Amygdala (tissue), 56 donors: ENCODE measurements around the gene SLC30A9.

Experiments
- DNase-seq, 56 donors: peaks; one replicate each; lab custom pipeline; 2025; lab: John Stamatoyannopoulos, UW

The SLC30A9 gene

DNA sequence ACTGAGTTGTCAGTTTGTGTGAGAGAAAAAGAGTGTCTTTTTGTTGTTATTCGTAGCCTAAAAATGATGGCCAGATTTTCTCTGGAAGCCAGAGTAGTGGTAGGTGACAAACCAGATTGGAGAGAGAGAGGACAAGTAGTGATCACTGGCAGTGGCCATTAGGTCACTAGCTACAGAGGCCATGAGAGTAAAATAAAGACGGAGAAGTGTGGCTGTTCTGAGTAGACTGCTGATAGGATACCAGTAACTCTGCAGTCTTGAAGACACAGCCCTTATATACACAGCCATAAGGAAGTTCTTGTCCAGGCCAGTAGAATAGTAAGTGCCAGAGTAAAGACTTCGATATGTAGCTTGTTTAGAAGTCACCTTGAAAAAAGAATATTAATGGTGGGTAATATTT is 7.7 kb downstream of the SLC30A9 start:
- DNase-seq: no peak

DNA sequence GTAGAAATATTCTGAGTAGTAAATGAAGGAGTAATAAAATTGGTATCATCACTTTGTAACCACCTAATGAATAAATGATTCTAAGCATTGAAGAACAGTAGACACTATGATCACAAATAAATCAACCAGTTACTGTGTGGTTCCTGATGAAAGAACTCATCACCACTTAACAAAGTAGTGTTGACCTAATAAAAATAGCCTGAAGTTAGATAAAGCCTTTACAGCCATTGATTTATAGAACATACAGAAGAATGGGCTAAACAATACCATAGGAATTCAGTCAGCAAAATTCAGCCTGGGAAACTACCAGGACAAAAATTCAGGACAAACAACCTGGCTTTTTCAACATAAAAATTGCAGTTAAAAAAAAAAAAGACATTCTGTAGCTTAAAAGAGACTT is 9.0 kb downstream of the SLC30A9 start:
- no peak for DNase-seq

DNA sequence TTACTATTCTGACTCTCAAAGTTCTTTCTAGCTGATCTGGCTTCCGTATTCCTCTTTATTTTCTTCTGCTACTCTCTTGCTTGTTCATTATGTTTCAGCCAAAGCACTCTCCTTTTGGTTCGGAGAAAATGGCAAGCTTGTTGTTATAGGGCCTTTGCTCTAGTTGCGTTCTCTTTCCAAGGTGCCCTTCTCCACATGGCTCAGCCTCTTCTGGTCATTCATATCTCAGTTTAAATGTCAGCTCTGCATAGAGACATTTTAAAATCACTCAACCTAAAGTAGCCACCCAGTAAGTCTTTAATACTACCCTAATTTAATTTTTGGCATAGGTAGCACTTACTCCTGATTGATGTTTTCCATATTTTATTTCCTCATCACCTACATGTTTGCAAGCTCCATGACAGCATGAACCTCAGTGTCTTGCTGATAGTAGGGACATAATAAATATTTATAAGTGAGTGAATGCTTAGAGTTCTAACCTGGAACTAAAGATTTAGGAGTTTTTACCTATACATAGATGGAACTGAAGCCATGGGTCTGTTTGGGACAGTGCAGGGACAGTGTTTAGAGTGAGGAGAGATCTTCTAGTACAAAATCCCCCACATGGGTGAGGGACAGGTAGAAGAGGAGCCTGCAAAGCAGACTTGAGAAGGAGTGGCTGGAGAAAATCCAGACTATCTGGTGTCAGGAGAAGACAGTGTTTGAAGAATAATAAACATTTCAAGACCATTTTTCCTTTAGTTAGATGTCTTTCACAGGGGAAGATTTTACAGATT is 17.9 kb downstream of the SLC30A9 start:
- no peak for DNase-seq

GRCh38 chr4:42015438-42015837 is 25.1 kb downstream of the SLC30A9 start:
- DNase-seq: no peak

DNA sequence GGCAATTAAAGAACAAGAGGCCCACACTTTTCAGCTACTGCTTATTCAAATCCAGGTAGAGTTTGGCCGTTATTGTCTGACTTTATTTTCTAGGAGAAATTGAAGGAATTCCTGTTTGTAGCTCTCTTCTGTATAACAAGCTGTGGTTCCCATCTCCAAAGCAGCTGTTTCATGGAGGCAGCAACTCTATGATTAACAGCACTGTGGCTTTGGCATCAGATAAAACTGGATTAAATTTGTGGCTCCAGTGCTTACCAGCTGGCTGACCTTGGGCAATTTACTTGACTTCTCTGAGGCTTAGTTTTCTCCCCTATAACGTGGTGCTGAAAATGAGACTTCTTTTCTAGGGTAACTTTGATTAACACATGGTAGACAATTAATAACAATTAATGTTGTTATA is 28.1 kb downstream of the SLC30A9 start:
- DNase-seq: no peak

DNA sequence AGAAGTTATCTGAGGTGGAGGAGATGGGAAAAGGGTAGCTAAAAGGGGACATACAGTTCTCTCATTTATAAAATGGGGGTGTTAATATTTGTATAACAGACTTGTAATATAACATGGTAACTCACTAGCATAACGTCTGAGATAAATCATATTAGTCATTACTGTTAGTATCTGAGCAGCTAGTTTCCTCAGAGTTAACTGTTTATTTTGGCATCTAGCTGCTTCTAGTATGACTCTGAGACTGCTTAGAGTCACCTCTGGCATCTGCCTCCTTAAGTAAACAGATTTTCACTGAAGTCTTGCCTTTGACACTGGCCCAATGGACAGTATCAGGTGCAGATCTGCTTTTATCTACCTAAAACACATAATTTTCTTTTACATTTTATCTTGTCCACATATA is 58.1 kb downstream of the SLC30A9 start:
- no peak for DNase-seq

DNA sequence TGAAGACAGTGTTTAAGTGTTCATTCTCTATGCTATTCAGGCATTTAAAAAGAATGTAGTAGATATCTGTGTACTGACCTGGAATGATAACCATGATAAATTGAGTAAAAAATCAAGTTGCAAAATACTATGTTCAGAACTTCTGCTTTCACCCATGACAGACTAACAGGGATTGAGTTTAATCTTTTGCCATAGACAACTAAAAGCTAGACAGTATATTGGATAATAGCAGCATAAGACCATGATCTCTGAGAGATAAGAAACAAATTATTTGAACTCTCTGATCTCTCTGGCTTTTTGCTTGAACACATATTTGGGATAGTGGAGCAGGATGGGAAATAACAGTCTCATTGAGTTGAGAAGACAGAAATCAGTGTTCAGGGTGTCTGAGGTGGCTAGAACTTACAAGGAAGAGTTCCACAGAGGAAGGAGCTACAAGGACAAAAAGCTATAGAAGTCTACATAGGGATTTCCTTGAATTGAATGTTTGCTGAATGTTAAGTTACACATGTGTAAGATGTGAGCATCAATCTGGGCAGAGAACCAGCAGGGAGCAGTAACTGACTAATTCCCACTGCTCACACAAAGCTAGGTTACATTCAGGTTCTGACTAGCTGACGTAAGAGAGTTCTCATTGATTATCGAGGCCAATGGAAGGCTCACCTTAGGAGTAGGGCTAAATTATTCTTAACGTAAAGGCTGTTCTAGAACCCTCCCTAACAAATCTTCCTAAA is 60.4 kb downstream of the SLC30A9 start:
- no peak for DNase-seq

- no peak for DNase-seq
Measured at GRCh38 chr4:42066402-42066801, 76.1 kb downstream of the SLC30A9 start.

- no peak for DNase-seq
Measured at GRCh38 chr4:42067264-42067663, 76.9 kb downstream of the SLC30A9 start.

DNA sequence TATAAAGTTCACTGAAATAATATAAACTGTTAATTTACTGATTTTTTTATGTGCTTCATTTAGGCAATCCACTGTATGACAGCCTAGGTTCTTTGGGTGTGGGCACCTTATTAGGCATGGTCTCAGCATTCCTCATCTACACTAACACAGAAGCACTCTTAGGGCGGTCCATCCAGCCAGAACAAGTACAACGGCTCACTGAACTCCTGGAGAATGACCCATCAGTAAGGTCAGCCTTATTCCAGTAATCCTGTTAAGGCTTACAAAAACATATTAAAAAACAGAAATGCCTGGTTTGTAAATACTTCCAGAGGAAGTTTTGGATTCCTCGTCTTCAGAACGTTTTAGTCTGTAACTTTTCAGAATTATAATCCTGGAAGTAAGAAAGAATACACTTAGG is 80.1 kb downstream of the SLC30A9 start:
- no peak for DNase-seq

DNA sequence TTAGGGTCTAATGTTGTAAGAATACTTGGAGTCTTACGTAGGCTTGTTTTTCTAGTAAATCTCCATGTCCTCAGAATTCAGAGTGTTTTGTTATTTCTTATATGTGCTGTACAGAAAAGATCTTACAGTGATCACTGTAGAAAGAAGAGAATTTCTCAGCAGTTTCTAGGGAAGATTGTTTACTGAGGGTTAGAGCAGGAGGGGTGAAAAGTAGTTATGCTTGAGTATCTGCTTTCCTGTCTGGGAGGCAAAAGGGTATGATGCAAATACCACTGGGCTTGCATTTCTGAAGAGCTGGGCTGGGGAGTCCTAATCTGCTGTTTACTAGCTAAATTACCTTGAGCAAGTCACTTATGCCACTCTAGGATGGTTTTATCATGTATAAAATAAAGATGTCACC is 84.0 kb downstream of the SLC30A9 start:
- DNase-seq: no peak

GRCh38 chr4:42078184-42078801 is 88.0 kb downstream of the SLC30A9 start:
- no peak for DNase-seq

GRCh38 chr4:42080306-42080705 is 90.0 kb downstream of the SLC30A9 start:
- no peak for DNase-seq

GRCh38 chr4:42083816-42084215 is 93.5 kb downstream of the SLC30A9 start:
- no peak for DNase-seq

GRCh38 chr4:42088386-42088785 is 98.1 kb downstream of the SLC30A9 start:
- DNase-seq: no peak

- DNase-seq: no peak
Measured at GRCh38 chr4:42101446-42101975, 111.2 kb downstream of the SLC30A9 start.

DNA sequence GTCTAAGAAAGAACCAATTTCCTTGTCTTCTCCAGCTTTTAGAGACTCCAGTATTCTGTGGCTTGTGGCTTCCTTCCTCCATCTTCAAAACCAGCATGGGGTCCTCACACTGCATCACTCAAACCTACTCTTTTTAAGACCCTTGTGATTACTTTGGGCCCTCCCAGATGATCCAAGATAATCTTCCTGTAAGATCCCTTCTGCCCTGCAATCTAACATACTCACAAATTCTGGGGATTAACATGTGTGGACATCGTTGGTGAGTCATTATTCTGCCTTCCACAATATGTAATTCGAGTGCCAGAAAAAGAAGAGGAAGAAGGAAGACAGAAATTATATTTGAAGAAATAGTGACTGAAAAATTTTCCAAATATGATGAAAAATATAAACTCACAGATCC is 114.2 kb downstream of the SLC30A9 start:
- no peak for DNase-seq

DNA sequence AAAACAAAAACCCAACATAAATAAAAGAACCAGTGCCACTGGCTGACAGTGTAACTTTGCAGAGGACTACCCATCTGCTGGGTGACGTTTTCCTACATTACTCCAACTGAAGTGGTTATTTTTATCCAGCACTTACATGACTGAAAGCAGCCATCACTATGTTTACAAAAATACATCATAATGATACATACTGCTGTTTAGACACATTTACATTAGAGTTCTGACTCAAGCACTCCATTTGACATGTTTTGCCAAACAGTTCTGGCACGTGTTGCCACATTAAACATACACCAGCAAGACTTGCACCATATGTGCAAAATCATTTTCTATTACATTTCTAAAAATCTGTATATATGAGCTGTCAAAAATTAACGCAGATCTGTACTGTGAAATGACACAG is 122.5 kb downstream of the SLC30A9 start:
- DNase-seq: no peak

DNA sequence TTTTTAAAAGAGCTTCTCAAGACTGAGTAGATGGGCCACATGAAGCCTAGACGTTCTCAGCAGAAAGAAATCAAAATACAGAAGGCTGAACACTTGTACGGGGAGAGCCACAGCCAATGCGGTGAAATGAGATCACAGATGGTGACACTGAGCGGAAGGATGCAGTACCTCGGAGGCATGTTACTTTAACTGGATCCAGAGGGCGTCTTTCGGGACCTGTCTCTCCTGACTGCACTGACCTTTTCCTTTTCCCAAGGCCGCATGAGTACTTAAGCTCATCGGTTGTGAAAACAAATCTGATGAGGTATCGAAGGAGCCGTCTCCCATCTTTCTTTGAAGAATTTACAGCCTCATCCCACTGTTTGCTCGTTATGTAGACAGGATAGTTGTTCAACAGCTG is 129.6 kb downstream of the SLC30A9 start:
- DNase-seq: no peak

DNA sequence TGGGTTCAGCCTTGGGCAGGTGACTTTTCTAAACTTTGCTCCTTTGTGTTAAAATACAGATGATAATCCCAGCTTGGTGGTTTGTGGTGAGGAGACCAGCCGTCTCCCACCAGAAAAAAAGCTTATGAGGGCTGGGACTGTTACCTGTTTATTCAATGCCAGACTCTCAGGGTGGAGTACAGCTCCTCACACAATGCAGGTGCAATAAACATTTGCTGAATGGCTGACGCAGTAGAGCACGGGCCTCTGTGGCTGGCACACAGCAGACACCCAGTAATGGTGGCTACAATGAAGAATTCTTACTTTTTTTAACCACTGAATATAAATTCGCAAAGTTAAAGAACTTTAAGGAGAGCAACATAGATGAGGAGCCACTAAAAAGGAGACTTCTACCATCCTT is 131.9 kb downstream of the SLC30A9 start:
- DNase-seq: no peak

GRCh38 chr4:42123071-42123644 is 132.8 kb downstream of the SLC30A9 start:
- no peak for DNase-seq
